Neural cell (in vitro differentiated cells): ENCODE measurements around the gene TDRD12. TPM values are rescaled to one million over a fixed set of nuclear protein-coding genes. Genes with fewer than 3 reads are reported as not detected.

Experiments used
- H2AFZ ChIP-seq: fragments of 200-600, 300-800 bp; sonication (generic), shearing (Covaris generic); 2 replicates; pipeline ENCODE4 v1.6.0; 2014; ENCODE audit warnings: low read depth, mild to moderate bottlenecking, antibody characterized with exemption, low read length, moderate library complexity
- H3F3A ChIP-seq: fragments of 200-600 bp; shearing (Covaris generic); 2 replicates; pipeline ENCODE4 v1.6.1; 2016; ENCODE audit warnings: mild to moderate bottlenecking, moderate library complexity, mixed read lengths, antibody characterized with exemption, low read length; ENCODE audit not compliant: insufficient read depth, poor library complexity, severe bottlenecking
- H3K27ac ChIP-seq: fragments of 200-600, 300-800 bp; sonication (generic), shearing (Covaris generic); 2 replicates; pipeline ENCODE4 v1.5.1; 2014; ENCODE audit warnings: mild to moderate bottlenecking, low read length, moderate library complexity
- H3K27me3 ChIP-seq: fragments of 300-800, 200-600 bp; sonication (generic), shearing (Covaris generic); 2 replicates; pipeline ENCODE4 v1.6.0; 2014; ENCODE audit warnings: mild to moderate bottlenecking, low read depth, low read length, moderate library complexity; ENCODE audit not compliant: insufficient read depth
- H3K36me3 ChIP-seq: fragments of 300-800, 200-600 bp; sonication (generic), shearing (Covaris generic); 2 replicates; pipeline ENCODE4 v1.5.1; 2014; ENCODE audit warnings: mild to moderate bottlenecking, antibody characterized with exemption, low read length, moderate library complexity; ENCODE audit not compliant: insufficient read depth
- H3K4me2 ChIP-seq: fragments of 300-800, 200-600 bp; sonication (generic), shearing (Covaris generic); 2 replicates; pipeline ENCODE4 v1.6.0; 2014; ENCODE audit warnings: mild to moderate bottlenecking, low read length
- H3K4me3 ChIP-seq: fragments of 300-800, 200-600 bp; sonication (generic), shearing (Covaris generic); 2 replicates; pipeline ENCODE4 v1.5.1; 2014; ENCODE audit warnings: mild to moderate bottlenecking, low read length, moderate library complexity
- H3K79me2 ChIP-seq: fragments of 200-600 bp; shearing (Covaris generic); replicated peaks from 2 replicates; pipeline ENCODE4 v1.6.0; 2014; ENCODE audit warnings: mild to moderate bottlenecking, low read length, moderate library complexity; ENCODE audit not compliant: insufficient read depth
- H3K9ac ChIP-seq: fragments of 300-800, 200-600 bp; sonication (generic), shearing (Covaris generic); 2 replicates; pipeline ENCODE4 v1.6.1; 2016; ENCODE audit warnings: mild to moderate bottlenecking, low read length, mixed read lengths
- H3K9me2 ChIP-seq: fragments of 200-600 bp; shearing (Covaris generic); 2 replicates; pipeline ENCODE4 v1.6.1; 2016; ENCODE audit warnings: mild to moderate bottlenecking, low read length, mixed read lengths; ENCODE audit not compliant: insufficient read depth
- H3K9me3 ChIP-seq: fragments of 200-600, 300-800 bp; sonication (generic), shearing (Covaris generic); 2 replicates; pipeline ENCODE4 v1.6.1; 2016; ENCODE audit warnings: mild to moderate bottlenecking, mixed run types, low read length, moderate library complexity, mixed read lengths
- H4K20me1 ChIP-seq: fragments of 200-600 bp; shearing (Covaris generic); 2 replicates; pipeline ENCODE4 v1.6.1; 2016; ENCODE audit warnings: mild to moderate bottlenecking, mixed run types; ENCODE audit not compliant: insufficient read depth
- CTCF ChIP-seq: fragments of 450-650 bp; IDR thresholded peaks from 2 replicates; pipeline ENCODE4 v1.5.1; 2014; ENCODE audit warnings: antibody characterized with exemption, mild to moderate bottlenecking, moderate library complexity; ENCODE audit not compliant: poor library complexity, severe bottlenecking
- EP300 ChIP-seq: fragments of 450-650 bp; conservative IDR thresholded peaks from 2 replicates; pipeline ENCODE4 v1.6.1; 2014; ENCODE audit warnings: antibody characterized with exemption, mild to moderate bottlenecking, moderate library complexity; ENCODE audit not compliant: poor library complexity, severe bottlenecking
- EZH2 ChIP-seq: fragments of 200-600, 300-800 bp; shearing (Covaris generic), sonication (generic); IDR thresholded peaks from 2 replicates; pipeline ENCODE4 v1.6.1; 2014; ENCODE audit warnings: antibody characterized with exemption, low read length, borderline replicate concordance, mild to moderate bottlenecking; ENCODE audit not compliant: insufficient read depth, poor library complexity, severe bottlenecking
- MXI1 ChIP-seq: fragments of 450-650 bp; conservative IDR thresholded peaks from 2 replicates; pipeline ENCODE4 v1.6.1; 2014; ENCODE audit warnings: antibody characterized with exemption, mild to moderate bottlenecking; ENCODE audit not compliant: poor library complexity, severe bottlenecking
- POLR2AphosphoS5 ChIP-seq: IDR thresholded peaks from 2 replicates; pipeline ENCODE4 v1.6.1; 2012
- RAD21 ChIP-seq: fragments of 450-650 bp; conservative IDR thresholded peaks from 2 replicates; pipeline ENCODE4 v1.6.1; 2014; ENCODE audit warnings: antibody characterized with exemption, mild to moderate bottlenecking, moderate library complexity
- REST ChIP-seq: IDR thresholded peaks from 2 replicates; pipeline ENCODE4 v1.6.1; 2012; ENCODE audit warnings: borderline replicate concordance
- SMC3 ChIP-seq: fragments of 450-650 bp; conservative IDR thresholded peaks from 2 replicates; pipeline ENCODE4 v1.6.1; 2014; ENCODE audit warnings: antibody characterized with exemption, mild to moderate bottlenecking, moderate library complexity; ENCODE audit not compliant: poor library complexity
- TAF1 ChIP-seq: IDR thresholded peaks from 2 replicates; pipeline ENCODE4 v1.6.1; 2012; ENCODE audit warnings: low read depth
- polyA plus RNA-seq: library from polyadenylated mRNA; depleted of rRNA; stranded (reverse); fragments of >200 nt; gene quantifications from 2 replicates; pipeline ENCODE4 v1.2.3, GENCODE V29; 2014

Gene TDRD12
- polyA plus RNA-seq, 1 donor from 2014 or later: 9.2 TPM

- H3K9ac ChIP-seq: no peak overlapping the region
- TF ChIP-seq MXI1 (no peak), CTCF (no peak), RAD21 (no peak), SMC3 (no peak), EP300 (no peak), POLR2AphosphoS5 (no peak), TAF1 (no peak), EZH2 (no peak), REST (no peak)
- no peaks in the 10 kb centered on the region for H3K27me3 ChIP-seq
- no peak overlapping the region for H3K4me3 ChIP-seq
- H3K79me2 ChIP-seq: no peaks in the 10 kb centered on the region
- no peak overlapping the region for H3K27ac ChIP-seq
- no peaks in the 10 kb centered on the region for H3K9me3 ChIP-seq
- H3K9me2 ChIP-seq: no peaks in the 10 kb centered on the region
- no peaks in the 10 kb centered on the region for H3F3A ChIP-seq
- H2AFZ ChIP-seq: no peak overlapping the region
- H3K36me3 ChIP-seq: no peaks in the 10 kb centered on the region
- no peak overlapping the region for H3K4me2 ChIP-seq
- no peaks in the 10 kb centered on the region for H4K20me1 ChIP-seq
Measured at GRCh38 chr19:32767951-32768679, 48.5 kb downstream of the TDRD12 start.

- Histone ChIP-seq H3K4me2 (no peak overlapping the region), H2AFZ (no peak overlapping the region), H3K9me3 (no peaks in the 10 kb centered on the region), H3K9me2 (no peaks in the 10 kb centered on the region), H3F3A (no peaks in the 10 kb centered on the region), H3K4me3 (no peak overlapping the region), H3K9ac (no peak overlapping the region), H3K36me3 (no peaks in the 10 kb centered on the region), H3K79me2 (no peaks in the 10 kb centered on the region), H3K27me3 (no peaks in the 10 kb centered on the region), H3K27ac (no peak overlapping the region), H4K20me1 (no peaks in the 10 kb centered on the region)
- TF ChIP-seq SMC3 (no peak), TAF1 (no peak), CTCF (no peak), EP300 (no peak), EZH2 (no peak), MXI1 (no peak), REST (no peak), RAD21 (no peak), POLR2AphosphoS5 (no peak)
Measured at GRCh38 chr19:32771596-32771995, 52.0 kb downstream of the TDRD12 start.
